K562 (cell line): Measurements from ENCODE around the gene TLNRD1. TPM values are rescaled to one million over a fixed set of nuclear protein-coding genes. Genes with fewer than 3 reads are reported as not detected.

ENCODE experiments used
- EGR1 ChIP-seq: fragments of 450-650 bp; conservative IDR thresholded peaks from 2 replicates; pipeline ENCODE4 v1.6.1; 2017; ENCODE audit warnings: mild to moderate bottlenecking
- ESRRB ChIP-seq: fragments of 250-450 bp; sonication (Bioruptor Pico); IDR thresholded peaks from 2 replicates; pipeline ENCODE4 v1.5.0; 2020; ENCODE audit warnings: mild to moderate bottlenecking, moderate library complexity, borderline replicate concordance
- MCM2 ChIP-seq: fragments of 450-650 bp; IDR thresholded peaks from 2 replicates; pipeline ENCODE4 v1.6.1; 2017; ENCODE audit warnings: low read depth, mild to moderate bottlenecking
- MCM7 ChIP-seq, 2 experiments: fragments of 450-650 bp; IDR thresholded peaks; 2 replicates each; pipeline ENCODE4 v1.6.1; 2016 to 2018
- MTF1 ChIP-seq: fragments of 250-450 bp; sonication (Bioruptor Pico); IDR thresholded peaks from 2 replicates; pipeline ENCODE4 v1.9.0; 2021; ENCODE audit warnings: moderate library complexity, mild to moderate bottlenecking, inconsistent platforms, borderline replicate concordance
- NFE2 ChIP-seq: IDR thresholded peaks from 2 replicates; pipeline ENCODE4 v1.6.1; 2014; ENCODE audit warnings: antibody characterized with exemption, low read depth
- NFXL1 ChIP-seq: fragments of 450-650 bp; formaldehyde crosslinking; IDR thresholded peaks from 2 replicates; pipeline ENCODE4 v1.4.0; 2021; ENCODE audit warnings: mild to moderate bottlenecking
- PURB ChIP-seq: sonication (generic); formaldehyde crosslinking; IDR thresholded peaks from 2 replicates; pipeline ENCODE4 v1.9.0; 2021; ENCODE audit warnings: low read depth, mild to moderate bottlenecking, missing genetic modification reagents
- SREBF1 ChIP-seq: fragments of 150-350 bp; IDR thresholded peaks from 2 replicates; pipeline ENCODE4 v1.6.1; 2014; ENCODE audit warnings: antibody characterized with exemption, low read depth, low read length, borderline replicate concordance
- TCF7L2 ChIP-seq: fragments of 150-350 bp; IDR thresholded peaks from 2 replicates; pipeline ENCODE4 v1.6.1; 2016; ENCODE audit warnings: low read depth, mild to moderate bottlenecking, low read length, moderate library complexity
- ZNF143 ChIP-seq: sonication (generic); formaldehyde crosslinking; IDR thresholded peaks from 2 replicates; pipeline ENCODE4 v1.9.0; 2022; ENCODE audit warnings: mild to moderate bottlenecking, missing genetic modification reagents
- ZNF165 ChIP-seq: fragments of 250-450 bp; sonication (Bioruptor Pico); IDR thresholded peaks from 2 replicates; pipeline ENCODE4 v1.4.0; 2020; ENCODE audit warnings: borderline replicate concordance
- ZNF316 ChIP-seq: fragments of 450-650 bp; IDR thresholded peaks from 2 replicates; pipeline ENCODE4 v1.6.1; 2016
- ZNF347 ChIP-seq: fragments of 450-650 bp; formaldehyde crosslinking; IDR thresholded peaks from 2 replicates; pipeline ENCODE4 v1.4.0; 2020; ENCODE audit warnings: low read depth, mild to moderate bottlenecking, moderate library complexity
- ZNF778 ChIP-seq: fragments of 450-650 bp; formaldehyde crosslinking; IDR thresholded peaks from 2 replicates; pipeline ENCODE4 v1.4.0; 2020; ENCODE audit warnings: mild to moderate bottlenecking, moderate library complexity
- ZNF785 ChIP-seq: fragments of 250-450 bp; sonication (Bioruptor Pico); IDR thresholded peaks from 2 replicates; pipeline ENCODE4 v1.4.0; 2020; ENCODE audit warnings: mild to moderate bottlenecking
- ZNF79 ChIP-seq: fragments of 250-450 bp; sonication (Bioruptor Pico); IDR thresholded peaks from 2 replicates; pipeline ENCODE4 v1.4.0; 2020; ENCODE audit warnings: low read depth, mild to moderate bottlenecking, moderate library complexity
- polyA plus RNA-seq, 8 experiments: library from polyadenylated mRNA; depleted of rRNA in 4 of 8; stranded (reverse) in 5 of 8; unstranded in 3 of 8; fragments of >200 nt; fragmentation: Nextera tagmentation in 2 of 8; fragmentation: Illumina TruSeq in 1 of 8; extraction: Ambion mirVana in 2 of 8; extraction: Trizol in 1 of 8; gene quantifications; 2 replicates each; pipeline versions ENCODE4 v1.2.1 to v1.2.3, GENCODE V29; 2011 to 2014; ENCODE audit warnings: inconsistent platforms in 1 of 8, missing spikeins in 1 of 8
- total RNA-seq, 7 experiments: library from RNA; depleted of rRNA in 6 of 7; stranded (reverse); fragments of >200 nt in 6 of 7; fragmentation: Illumina TruSeq in 2 of 7; extraction: Trizol in 2 of 7; gene quantifications; 2 replicates each; pipeline versions ENCODE4 v1.2.1 to v1.2.3, GENCODE V29; 2011 to 2021; ENCODE audit warnings: low replicate concordance in 1 of 7
- TF ChIP-seq, protein P1 (sequence below): sonication (generic); formaldehyde crosslinking; IDR thresholded peaks from 2 replicates; pipeline ENCODE4 v1.8.0; 2023; ENCODE audit warnings: mild to moderate bottlenecking, missing genetic modification reagents
- TF ChIP-seq, protein P2 (sequence below): fragments of 450-650 bp; formaldehyde crosslinking; conservative IDR thresholded peaks from 2 replicates; pipeline ENCODE4 v1.4.0; 2022; ENCODE audit warnings: mild to moderate bottlenecking, missing genetic modification characterization
- TF ChIP-seq, protein P3 (sequence below), 3 experiments: IDR thresholded peaks in 2 of 3; conservative IDR thresholded peaks in 1 of 3; 2 replicates each; pipeline ENCODE4 v1.5.1; 2011 to 2012; ENCODE audit warnings: low read length in 3 of 3, mild to moderate bottlenecking in 3 of 3, control low read depth in 2 of 3, improper control_type of control experiment in 1 of 3, inconsistent platforms in 1 of 3, low read depth in 1 of 3, mixed read lengths in 1 of 3, moderate library complexity in 1 of 3; ENCODE audit not compliant: insufficient read depth in 2 of 3
- TF ChIP-seq, protein P4 (sequence below): fragments of 450-650 bp; formaldehyde crosslinking; IDR thresholded peaks from 2 replicates; pipeline ENCODE4 v1.4.0; 2020; ENCODE audit warnings: mild to moderate bottlenecking, moderate library complexity

Gene TLNRD1
- total and polyA plus RNA-seq, 9 of the 15 experiments (the other 6 are each of a cell fraction or from before 2014, with no cell fraction given) = 1.1 to 33.1 (median 5.7) TPM

DNA sequence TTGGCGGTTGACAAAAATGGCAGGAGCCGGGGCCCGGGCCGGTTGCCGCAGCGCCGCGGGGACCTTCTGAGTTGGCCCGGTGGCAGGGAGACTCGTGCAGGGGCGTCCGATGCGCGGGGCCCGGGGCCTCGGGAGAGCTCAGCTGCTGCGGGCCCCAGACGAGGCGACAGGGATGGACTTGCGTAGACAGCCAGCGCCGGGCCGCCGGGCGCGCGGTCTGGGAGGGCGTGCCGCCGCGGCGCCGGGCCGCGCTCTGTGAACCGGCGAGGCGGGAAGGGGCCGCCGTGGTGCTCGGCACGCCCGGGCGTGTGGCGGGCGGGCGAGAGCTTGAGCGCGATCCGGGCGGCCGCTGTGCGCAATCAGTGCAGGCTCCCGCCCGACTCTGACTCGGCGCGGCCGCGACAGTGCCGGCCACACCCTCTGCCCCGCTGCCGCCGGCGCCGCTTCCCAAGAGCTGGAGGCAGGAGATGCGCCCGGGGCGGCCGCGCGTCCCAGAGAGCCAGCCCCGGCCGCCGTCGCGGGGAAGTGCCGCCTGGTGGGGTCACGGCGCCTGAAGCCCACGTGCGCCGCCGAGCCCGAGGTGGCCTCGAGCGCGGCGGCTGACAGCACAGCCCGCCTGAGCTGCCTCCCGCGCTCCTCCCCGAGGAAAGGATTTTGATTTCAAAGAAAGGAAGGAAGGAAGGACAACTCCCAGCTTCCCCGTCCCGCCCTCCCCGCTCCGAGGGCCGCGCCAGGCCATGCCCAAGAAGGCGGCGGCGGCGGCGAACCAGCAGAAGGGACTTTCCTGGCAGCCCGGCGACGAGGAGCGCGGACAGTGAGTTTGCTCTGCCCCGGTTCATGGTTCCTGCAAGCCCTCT, 657 bp downstream of the TLNRD1 start (continued):
- TF ChIP-seq, protein P1, sequence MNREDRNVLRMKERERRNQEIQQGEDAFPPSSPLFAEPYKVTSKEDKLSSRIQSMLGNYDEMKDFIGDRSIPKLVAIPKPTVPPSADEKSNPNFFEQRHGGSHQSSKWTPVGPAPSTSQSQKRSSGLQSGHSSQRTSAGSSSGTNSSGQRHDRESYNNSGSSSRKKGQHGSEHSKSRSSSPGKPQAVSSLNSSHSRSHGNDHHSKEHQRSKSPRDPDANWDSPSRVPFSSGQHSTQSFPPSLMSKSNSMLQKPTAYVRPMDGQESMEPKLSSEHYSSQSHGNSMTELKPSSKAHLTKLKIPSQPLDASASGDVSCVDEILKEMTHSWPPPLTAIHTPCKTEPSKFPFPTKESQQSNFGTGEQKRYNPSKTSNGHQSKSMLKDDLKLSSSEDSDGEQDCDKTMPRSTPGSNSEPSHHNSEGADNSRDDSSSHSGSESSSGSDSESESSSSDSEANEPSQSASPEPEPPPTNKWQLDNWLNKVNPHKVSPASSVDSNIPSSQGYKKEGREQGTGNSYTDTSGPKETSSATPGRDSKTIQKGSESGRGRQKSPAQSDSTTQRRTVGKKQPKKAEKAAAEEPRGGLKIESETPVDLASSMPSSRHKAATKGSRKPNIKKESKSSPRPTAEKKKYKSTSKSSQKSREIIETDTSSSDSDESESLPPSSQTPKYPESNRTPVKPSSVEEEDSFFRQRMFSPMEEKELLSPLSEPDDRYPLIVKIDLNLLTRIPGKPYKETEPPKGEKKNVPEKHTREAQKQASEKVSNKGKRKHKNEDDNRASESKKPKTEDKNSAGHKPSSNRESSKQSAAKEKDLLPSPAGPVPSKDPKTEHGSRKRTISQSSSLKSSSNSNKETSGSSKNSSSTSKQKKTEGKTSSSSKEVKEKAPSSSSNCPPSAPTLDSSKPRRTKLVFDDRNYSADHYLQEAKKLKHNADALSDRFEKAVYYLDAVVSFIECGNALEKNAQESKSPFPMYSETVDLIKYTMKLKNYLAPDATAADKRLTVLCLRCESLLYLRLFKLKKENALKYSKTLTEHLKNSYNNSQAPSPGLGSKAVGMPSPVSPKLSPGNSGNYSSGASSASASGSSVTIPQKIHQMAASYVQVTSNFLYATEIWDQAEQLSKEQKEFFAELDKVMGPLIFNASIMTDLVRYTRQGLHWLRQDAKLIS (CRISPR knock-in tag) = no peak
- TF ChIP-seq ZNF165 (CRISPR knock-in tag) (no peak), ZNF143 (CRISPR knock-in tag) (no peak), EGR1 (no peak), TCF7L2 (no peak), ZNF778 (CRISPR knock-in tag) (no peak), NFE2 (no peak), ESRRB (no peak), MCM7 (IDR thresholded peaks at IDR 0.05) (no peak), SREBF1 (no peak), MTF1 (CRISPR knock-in tag) (no peak), ZNF785 (CRISPR knock-in tag) (no peak), ZNF316 (no peak), MCM2 (no peak), NFXL1 (CRISPR knock-in tag) (no peak), ZNF347 (no peak), PURB (no peak), ZNF79 (CRISPR knock-in tag) (no peak)
- TF ChIP-seq, protein P2, sequence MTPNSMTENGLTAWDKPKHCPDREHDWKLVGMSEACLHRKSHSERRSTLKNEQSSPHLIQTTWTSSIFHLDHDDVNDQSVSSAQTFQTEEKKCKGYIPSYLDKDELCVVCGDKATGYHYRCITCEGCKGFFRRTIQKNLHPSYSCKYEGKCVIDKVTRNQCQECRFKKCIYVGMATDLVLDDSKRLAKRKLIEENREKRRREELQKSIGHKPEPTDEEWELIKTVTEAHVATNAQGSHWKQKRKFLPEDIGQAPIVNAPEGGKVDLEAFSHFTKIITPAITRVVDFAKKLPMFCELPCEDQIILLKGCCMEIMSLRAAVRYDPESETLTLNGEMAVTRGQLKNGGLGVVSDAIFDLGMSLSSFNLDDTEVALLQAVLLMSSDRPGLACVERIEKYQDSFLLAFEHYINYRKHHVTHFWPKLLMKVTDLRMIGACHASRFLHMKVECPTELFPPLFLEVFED (CRISPR knock-in tag) = no peak
- TF ChIP-seq, protein P3, sequence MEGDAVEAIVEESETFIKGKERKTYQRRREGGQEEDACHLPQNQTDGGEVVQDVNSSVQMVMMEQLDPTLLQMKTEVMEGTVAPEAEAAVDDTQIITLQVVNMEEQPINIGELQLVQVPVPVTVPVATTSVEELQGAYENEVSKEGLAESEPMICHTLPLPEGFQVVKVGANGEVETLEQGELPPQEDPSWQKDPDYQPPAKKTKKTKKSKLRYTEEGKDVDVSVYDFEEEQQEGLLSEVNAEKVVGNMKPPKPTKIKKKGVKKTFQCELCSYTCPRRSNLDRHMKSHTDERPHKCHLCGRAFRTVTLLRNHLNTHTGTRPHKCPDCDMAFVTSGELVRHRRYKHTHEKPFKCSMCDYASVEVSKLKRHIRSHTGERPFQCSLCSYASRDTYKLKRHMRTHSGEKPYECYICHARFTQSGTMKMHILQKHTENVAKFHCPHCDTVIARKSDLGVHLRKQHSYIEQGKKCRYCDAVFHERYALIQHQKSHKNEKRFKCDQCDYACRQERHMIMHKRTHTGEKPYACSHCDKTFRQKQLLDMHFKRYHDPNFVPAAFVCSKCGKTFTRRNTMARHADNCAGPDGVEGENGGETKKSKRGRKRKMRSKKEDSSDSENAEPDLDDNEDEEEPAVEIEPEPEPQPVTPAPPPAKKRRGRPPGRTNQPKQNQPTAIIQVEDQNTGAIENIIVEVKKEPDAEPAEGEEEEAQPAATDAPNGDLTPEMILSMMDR (IDR thresholded peaks at IDR 0.05 in 2 of 3, conservative IDR thresholded peaks at IDR 0.05 in 1 of 3; ENCODE audit: insufficient read depth in 2 of 3, low read depth in 1 of 3, low read length in 3 of 3) = no peak
- TF ChIP-seq, protein P4, sequence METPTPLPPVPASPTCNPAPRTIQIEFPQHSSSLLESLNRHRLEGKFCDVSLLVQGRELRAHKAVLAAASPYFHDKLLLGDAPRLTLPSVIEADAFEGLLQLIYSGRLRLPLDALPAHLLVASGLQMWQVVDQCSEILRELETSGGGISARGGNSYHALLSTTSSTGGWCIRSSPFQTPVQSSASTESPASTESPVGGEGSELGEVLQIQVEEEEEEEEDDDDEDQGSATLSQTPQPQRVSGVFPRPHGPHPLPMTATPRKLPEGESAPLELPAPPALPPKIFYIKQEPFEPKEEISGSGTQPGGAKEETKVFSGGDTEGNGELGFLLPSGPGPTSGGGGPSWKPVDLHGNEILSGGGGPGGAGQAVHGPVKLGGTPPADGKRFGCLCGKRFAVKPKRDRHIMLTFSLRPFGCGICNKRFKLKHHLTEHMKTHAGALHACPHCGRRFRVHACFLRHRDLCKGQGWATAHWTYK = no peak
